Ectodermal cell (in vitro differentiated cells): ENCODE data around the gene PDZRN3.
"Not testable (repeated sequence)": the region's sequence is repeated elsewhere in the genome, so short reads cannot be mapped to it uniquely, and the experiment has no call there.

ENCODE experiments used
- H3K27ac ChIP-seq: 2 replicates; pipeline ENCODE4 v1.7.0; 2013; ENCODE audit warnings: mild to moderate bottlenecking, low read depth, low read length; ENCODE audit not compliant: insufficient read depth, poor library complexity, severe bottlenecking
- H3K27me3 ChIP-seq: 2 replicates; pipeline ENCODE4 v1.7.0; 2013; ENCODE audit warnings: mild to moderate bottlenecking, low read length; ENCODE audit not compliant: insufficient read depth, control insufficient read depth, poor library complexity, severe bottlenecking
- H3K36me3 ChIP-seq: one replicate; pipeline ENCODE4 v1.7.0; 2013; ENCODE audit warnings: low read length; ENCODE audit not compliant: control insufficient read depth, insufficient read depth
- H3K4me1 ChIP-seq: one replicate; pipeline ENCODE4 v1.7.0; 2013; ENCODE audit warnings: low read length; ENCODE audit not compliant: control insufficient read depth, insufficient read depth
- H3K4me3 ChIP-seq: 2 replicates; pipeline ENCODE4 v1.7.0; 2013; ENCODE audit warnings: low read depth, low read length, control low read depth; ENCODE audit not compliant: insufficient read depth
- H3K9me3 ChIP-seq: 2 replicates; pipeline ENCODE4 v1.7.0; 2013; ENCODE audit warnings: mild to moderate bottlenecking, low read length, moderate library complexity; ENCODE audit not compliant: control insufficient read depth
- WGBS, 2 experiments: methylation state at CpG; one replicate each; pipeline ENCODE4 v1.1.7; 2013; ENCODE audit warnings: missing lambda C conversion rate in 2 of 2; 5-methylcytosine and 5-hydroxymethylcytosine counted together

PDZRN3 gene

GRCh38 chr3:73470860-73471259 is 153.9 kb downstream of the PDZRN3 start:
- Histone ChIP-seq H3K27me3 (no peaks in the 10 kb centered on the region), H3K4me3 (no peak overlapping the region), H3K9me3 (no peaks in the 10 kb centered on the region), H3K27ac (no peak overlapping the region), H3K4me1 (peaks cover 4% of the 10 kb centered on the region), H3K36me3 (no peaks in the 10 kb centered on the region)
- WGBS, 2 experiments: 96% methylated on average over 4 of the region's 4 CpGs

DNA sequence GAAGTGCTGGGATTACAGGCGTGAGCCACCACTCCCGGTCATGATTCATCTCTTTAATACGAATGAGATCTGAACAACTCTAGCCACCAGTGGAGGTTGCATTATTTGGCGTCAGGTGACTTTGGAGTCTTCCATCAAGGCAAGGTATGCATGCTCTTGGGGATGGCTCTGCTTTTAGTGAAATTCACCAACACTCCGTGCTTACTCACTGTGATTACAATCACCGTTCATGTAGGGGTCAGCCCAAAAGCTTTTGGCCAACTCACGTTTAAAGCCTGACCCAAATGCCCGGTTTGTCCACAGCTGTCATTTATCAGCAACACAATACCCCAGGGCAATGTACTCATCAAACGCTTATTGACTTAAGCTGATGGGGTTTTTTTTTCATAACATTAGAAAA is 155.4 kb downstream of the PDZRN3 start:
- Histone ChIP-seq H3K27me3 (no peaks in the 10 kb centered on the region), H3K9me3 (no peaks in the 10 kb centered on the region), H3K4me3 (no peak overlapping the region), H3K36me3 (no peaks in the 10 kb centered on the region), H3K4me1 (peaks cover 4% of the 10 kb centered on the region), H3K27ac (no peak overlapping the region)
- WGBS, 2 experiments: 94 to 96% methylated on average over 8 to 9 of the region's 9 CpGs

DNA sequence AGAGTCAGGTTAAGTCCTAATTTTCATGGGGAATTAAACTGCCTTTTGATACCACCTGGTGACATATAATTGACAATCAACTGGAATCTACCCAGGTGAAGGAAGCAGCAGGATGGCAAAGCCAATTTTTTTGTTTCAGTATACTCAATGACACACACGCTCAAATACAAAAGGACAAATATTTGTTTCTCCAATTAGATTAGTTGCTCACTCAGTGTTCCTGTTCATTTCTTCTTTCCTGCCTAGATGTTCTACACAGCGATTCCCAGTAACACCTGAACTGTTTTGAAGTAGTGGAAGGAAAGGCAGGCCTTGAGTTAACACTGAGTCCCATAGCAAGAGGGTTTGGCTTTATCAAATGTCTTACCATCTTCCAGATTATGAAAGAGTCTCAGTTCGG is 157.5 kb downstream of the PDZRN3 start:
- WGBS, 2 experiments: 91 to 94% methylated on average over 3 of the region's 3 CpGs
- H3K9me3 ChIP-seq: no peaks in the 10 kb centered on the region
- H3K27ac ChIP-seq: no peak overlapping the region
- no peak overlapping the region for H3K4me3 ChIP-seq
- H3K27me3 ChIP-seq: no peaks in the 10 kb centered on the region
- H3K36me3 ChIP-seq: no peaks in the 10 kb centered on the region
- peaks cover 4% of the 10 kb centered on the region for H3K4me1 ChIP-seq

GRCh38 chr3:73465926-73466325 is 158.8 kb downstream of the PDZRN3 start:
- WGBS, 2 experiments: 52 to 62% methylated on average over 1 to 2 of the region's 2 CpGs

DNA sequence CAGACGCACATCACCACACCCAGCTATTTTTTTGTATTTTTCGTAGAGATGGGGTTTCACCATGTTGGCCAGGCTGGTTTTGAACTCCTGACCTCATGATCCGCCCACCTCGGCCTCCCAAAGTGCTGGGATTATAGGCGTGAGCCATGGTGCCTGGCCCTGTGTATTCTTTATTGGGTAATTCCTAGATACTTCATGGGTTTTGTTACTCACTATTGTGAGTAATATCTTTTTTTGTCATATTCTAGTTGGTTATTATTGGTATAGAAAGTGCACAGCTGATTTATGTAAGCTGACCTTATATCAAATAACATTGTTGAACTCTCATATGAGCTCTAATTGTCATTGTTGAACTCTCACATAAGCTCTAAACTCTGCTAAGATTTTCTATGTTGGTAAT is 160.6 kb downstream of the PDZRN3 start:
- not testable (repeated sequence) for H3K27me3 ChIP-seq, H3K9me3 ChIP-seq, H3K36me3 ChIP-seq, H3K27ac ChIP-seq, H3K4me1 ChIP-seq, H3K4me3 ChIP-seq
- whole genome bisulfite sequencing, 2 experiments: 91% methylated on average over 5 of the region's 5 CpGs

More at GRCh38 chr3:73465926-73466325, 158.8 kb downstream of the PDZRN3 start:
- Histone ChIP-seq H3K27me3 (no peaks in the 10 kb centered on the region), H3K4me1 (peaks cover 4% of the 10 kb centered on the region), H3K27ac (no peak overlapping the region), H3K4me3 (no peak overlapping the region), H3K36me3 (no peaks in the 10 kb centered on the region), H3K9me3 (no peaks in the 10 kb centered on the region)

- WGBS, 2 experiments: 93 to 94% methylated on average over 4 of the region's 4 CpGs
Measured at GRCh38 chr3:73461547-73461946, 163.2 kb downstream of the PDZRN3 start.

DNA sequence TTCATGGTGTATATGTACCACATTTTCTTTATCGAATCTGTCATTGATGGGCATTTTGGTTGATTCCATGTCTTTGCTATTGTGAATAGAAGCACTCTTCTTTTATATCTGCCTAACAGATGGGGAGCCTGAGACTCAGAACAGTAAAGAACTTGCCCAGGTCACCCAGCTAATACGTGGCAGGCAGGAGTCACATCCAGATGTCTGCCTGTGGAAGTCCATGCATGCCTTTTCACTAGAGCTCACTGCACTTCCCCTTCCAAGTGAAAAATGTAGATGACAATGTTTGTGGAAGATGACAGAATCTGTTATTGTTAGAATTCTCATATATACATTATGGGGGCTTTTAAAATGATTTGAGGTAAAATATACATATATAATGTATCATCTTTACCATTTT is 165.0 kb downstream of the PDZRN3 start:
- Histone ChIP-seq H3K9me3 (no peaks in the 10 kb centered on the region), H3K4me1 (no peaks in the 10 kb centered on the region), H3K4me3 (no peak overlapping the region), H3K27me3 (no peaks in the 10 kb centered on the region), H3K36me3 (no peaks in the 10 kb centered on the region), H3K27ac (no peak overlapping the region)
- 87 to 99% methylated on average over 2 of the region's 2 CpGs for WGBS, 2 experiments

More at GRCh38 chr3:73461547-73461946, 163.2 kb downstream of the PDZRN3 start:
- H3K9me3 ChIP-seq: no peaks in the 10 kb centered on the region
- H3K4me1 ChIP-seq: peaks cover 4% of the 10 kb centered on the region
- no peak overlapping the region for H3K4me3 ChIP-seq
- no peaks in the 10 kb centered on the region for H3K36me3 ChIP-seq
- H3K27ac ChIP-seq: no peak overlapping the region
- no peaks in the 10 kb centered on the region for H3K27me3 ChIP-seq

DNA sequence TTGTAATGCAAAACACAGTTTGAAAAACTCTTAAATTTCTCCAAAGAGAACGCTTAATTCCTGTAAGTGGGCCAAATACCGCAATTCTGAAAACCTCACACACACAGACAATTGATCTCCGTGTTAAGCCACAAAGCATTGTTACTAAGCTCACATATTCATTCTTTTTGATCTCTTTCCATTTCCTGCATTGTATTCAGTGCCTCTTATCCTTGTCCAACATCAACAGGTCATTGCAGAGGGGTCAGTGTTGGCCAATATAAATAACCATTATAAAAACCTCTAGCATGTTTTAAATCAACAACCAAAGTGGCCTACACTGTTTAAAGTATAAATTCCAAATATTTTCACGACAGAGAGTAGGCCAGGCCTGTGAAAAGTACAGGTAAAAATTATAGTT is 171.1 kb downstream of the PDZRN3 start:
- Histone ChIP-seq H3K4me1 (no peaks in the 10 kb centered on the region), H3K4me3 (no peak overlapping the region), H3K9me3 (no peaks in the 10 kb centered on the region), H3K27me3 (no peaks in the 10 kb centered on the region), H3K27ac (no peak overlapping the region), H3K36me3 (no peaks in the 10 kb centered on the region)
- 92 to 94% methylated on average over 4 of the region's 4 CpGs for WGBS, 2 experiments

DNA sequence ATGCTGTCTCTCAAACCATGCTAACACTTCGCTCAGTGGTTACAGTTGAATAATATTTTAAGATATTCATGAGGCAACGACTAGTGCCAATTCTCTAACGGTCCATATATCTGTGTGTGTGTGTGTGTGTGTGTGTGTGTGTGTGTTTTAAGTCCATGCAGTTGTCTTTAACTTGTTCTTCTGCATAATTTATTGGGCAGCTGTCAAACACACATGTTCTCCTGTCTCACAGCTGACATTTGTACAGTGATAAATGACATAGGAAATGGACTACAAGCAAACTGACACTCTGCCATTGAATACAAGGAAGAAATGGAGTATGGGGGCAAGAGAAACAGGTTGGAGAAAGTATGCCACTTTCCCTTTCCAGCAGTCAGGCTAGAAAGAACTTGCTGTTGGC is 172.0 kb downstream of the PDZRN3 start:
- H3K4me3 ChIP-seq: no peak overlapping the region
- H3K36me3 ChIP-seq: no peaks in the 10 kb centered on the region
- H3K9me3 ChIP-seq: no peaks in the 10 kb centered on the region
- 97 to 98% methylated on average over 3 of the region's 3 CpGs for WGBS, 2 experiments
- H3K4me1 ChIP-seq: no peaks in the 10 kb centered on the region
- no peaks in the 10 kb centered on the region for H3K27me3 ChIP-seq
- no peak overlapping the region for H3K27ac ChIP-seq

DNA sequence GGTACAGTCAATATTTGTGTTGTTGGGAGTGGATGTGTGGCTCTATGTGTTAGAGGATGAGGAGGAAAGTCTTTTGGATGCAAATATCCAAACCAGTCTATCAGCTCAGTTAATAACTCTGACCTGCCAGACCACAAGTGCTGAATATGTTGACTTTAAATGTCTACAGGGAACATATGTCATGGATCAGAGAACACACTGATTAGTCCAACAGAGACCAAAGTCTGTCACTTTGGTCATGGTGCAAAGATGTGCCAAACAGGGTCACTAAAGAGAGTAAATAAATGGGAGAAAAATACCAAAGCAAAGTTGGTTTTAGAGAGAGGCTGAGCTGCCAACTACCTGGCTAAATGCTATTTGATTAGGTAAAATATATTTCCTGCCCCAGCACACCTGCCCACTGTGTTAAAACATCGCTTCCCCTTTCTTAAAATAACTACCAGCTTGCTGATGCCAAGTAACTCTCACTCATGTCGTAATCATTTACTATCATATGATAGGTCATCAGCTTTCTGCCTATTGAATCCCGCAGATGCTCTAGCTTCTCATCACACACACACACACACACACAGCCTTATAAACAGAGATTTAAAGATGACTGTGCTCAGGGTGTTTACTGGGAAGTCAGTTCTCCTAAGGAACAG is 173.3 kb downstream of the PDZRN3 start:
- no peaks in the 10 kb centered on the region for H3K9me3 ChIP-seq
- no peaks in the 10 kb centered on the region for H3K4me1 ChIP-seq
- WGBS, 2 experiments: 86 to 95% methylated on average over 3 of the region's 3 CpGs
- no peak overlapping the region for H3K4me3 ChIP-seq
- H3K27me3 ChIP-seq: no peaks in the 10 kb centered on the region
- H3K36me3 ChIP-seq: no peaks in the 10 kb centered on the region
- H3K27ac ChIP-seq: no peak overlapping the region

- 77 to 84% methylated on average over 4 of the region's 4 CpGs for WGBS, 2 experiments
Measured at GRCh38 chr3:73449774-73450173, 175.0 kb downstream of the PDZRN3 start.

More at GRCh38 chr3:73449774-73450173, 175.0 kb downstream of the PDZRN3 start:
- Histone ChIP-seq H3K9me3 (no peaks in the 10 kb centered on the region), H3K4me1 (no peaks in the 10 kb centered on the region), H3K4me3 (no peak overlapping the region), H3K36me3 (no peaks in the 10 kb centered on the region), H3K27ac (no peak overlapping the region), H3K27me3 (no peaks in the 10 kb centered on the region)
